HFFc6 (cell line): ENCODE results near the gene LMCD1. TPM values are rescaled to one million over a fixed set of nuclear protein-coding genes. Genes with fewer than 3 reads are reported as not detected.

Experiments used
- DNase-seq: peaks from one replicate; pipeline ENCODE4 v3.0.0-alpha.2; 2018
- H3K27ac Mint-ChIP-seq: 2 replicates; pipeline ENCODE4 v1.8.0; 2020; ENCODE audit warnings: mild to moderate bottlenecking, mixed read lengths
- H3K27me3 Mint-ChIP-seq: 2 replicates; pipeline ENCODE4 v1.8.0; 2021; ENCODE audit warnings: mild to moderate bottlenecking, moderate library complexity, mixed read lengths; ENCODE audit not compliant: insufficient read depth
- H3K36me3 Mint-ChIP-seq: 2 replicates; pipeline ENCODE4 v1.8.0; 2021; ENCODE audit warnings: low read depth, mixed read lengths
- H3K4me1 Mint-ChIP-seq: 2 replicates; pipeline ENCODE4 v1.8.0; 2020; ENCODE audit warnings: low read depth, mixed read lengths
- H3K4me3 Mint-ChIP-seq: 2 replicates; pipeline ENCODE4 v1.8.0; 2020; ENCODE audit warnings: mild to moderate bottlenecking, moderate library complexity, mixed read lengths
- H3K9me3 Mint-ChIP-seq: 2 replicates; pipeline ENCODE4 v1.8.0; 2020; ENCODE audit warnings: mild to moderate bottlenecking, mixed read lengths
- total RNA-seq, 6 experiments: library from RNA; stranded (reverse); fragmentation: NEBNext Ultra II Directional; extraction: Animal tissue kit (Norgen Biotek cat#: 25700); gene quantifications; 2 replicates in 1 of 6; 3 replicates in 5 of 6; pipeline ENCODE4 v1.2.3, GENCODE V29; 2021
- TF ChIP-seq, protein P1 (sequence below): fragments of 200-600 bp; sonication (generic); IDR thresholded peaks from 2 replicates; pipeline ENCODE4 v1.5.0; 2021; ENCODE audit warnings: antibody characterized with exemption, mild to moderate bottlenecking

The LMCD1 gene
- total RNA-seq, 6 experiments from 2014 or later = 20.1 to 50.6 (median 23.3) TPM

DNA sequence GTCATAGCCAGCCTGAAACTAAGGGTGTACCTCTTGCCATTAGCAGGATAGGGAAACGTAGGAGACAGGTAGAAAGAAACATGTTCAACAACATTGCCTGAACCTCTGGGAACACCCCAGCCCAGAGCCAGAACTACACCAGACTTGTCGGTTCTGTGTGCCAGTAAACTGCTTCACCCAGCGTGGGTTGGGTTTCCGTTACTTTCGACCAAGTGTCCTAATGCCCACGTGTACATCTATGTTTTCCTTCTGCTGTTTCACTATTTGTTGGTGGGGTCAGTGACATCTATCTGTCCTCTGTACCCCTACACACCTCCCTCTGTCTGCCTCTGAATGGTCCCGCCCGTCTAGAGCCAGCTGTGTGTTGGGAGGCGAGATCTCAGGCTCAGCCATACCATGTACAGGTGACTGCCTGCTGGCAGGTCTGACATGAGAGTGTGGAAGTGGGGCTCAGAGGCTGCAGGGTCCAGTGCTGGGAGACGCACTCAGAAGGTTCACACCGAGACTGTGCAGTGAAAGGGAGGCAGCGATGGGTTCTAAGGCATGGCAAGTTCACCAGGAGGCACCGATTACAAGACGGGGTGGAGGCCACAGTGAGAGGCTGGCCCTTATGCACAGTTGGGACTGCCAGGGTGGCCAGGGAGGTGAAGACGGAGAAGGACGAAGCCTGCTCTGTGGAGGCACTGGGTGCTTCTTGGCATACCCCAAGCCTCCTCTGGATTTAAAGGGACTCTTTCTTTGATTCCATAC, 106.6 kb downstream of the LMCD1 start:
- Mint-ChIP-seq H3K27ac (no peak overlapping the region), H3K36me3 (no peaks in the 10 kb centered on the region)

DNA sequence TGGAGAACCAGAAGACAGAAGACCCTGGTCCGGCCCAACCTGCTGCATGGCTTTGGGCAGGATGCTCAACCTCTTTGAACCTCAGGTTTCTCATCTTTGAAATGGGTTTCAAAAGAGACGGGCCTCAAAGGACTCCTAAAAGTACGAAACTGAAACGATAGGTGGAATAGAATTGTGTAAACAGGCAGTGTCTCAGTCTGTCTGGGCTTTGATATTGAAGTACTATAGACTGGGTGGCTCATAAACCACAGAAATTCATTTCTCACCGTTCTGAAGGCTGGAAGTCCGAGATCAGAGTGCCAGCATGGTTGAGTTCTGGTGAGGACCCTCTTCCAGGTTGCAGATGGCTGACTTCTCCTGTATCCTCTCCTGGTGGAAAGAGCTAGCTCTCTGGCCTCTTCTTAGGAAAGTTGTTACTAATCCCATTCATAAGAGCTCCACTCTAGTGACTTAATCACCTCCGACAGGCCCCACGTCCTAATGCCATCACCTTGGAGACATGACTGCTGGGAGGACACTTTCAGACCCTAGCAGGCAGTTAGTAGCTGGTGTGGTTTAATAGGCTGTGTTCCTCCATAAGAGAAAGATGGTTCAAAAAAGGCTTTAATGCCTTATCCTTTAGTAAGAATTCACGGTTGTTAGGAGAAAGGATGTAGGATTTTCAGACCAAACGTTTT, 107.3 kb downstream of the LMCD1 start:
- Mint-ChIP-seq H3K27ac (no peak overlapping the region), H3K36me3 (no peaks in the 10 kb centered on the region)

More for the DNA sequence above, 106.6 kb downstream of the LMCD1 start:
- DNase-seq = no peak
- Mint-ChIP-seq H3K4me1 (peaks cover 15% of the 10 kb centered on the region), H3K9me3 (no peaks in the 10 kb centered on the region), H3K4me3 (no peak overlapping the region), H3K27me3 (peaks cover 2% of the 10 kb centered on the region)
- TF ChIP-seq, protein P1, sequence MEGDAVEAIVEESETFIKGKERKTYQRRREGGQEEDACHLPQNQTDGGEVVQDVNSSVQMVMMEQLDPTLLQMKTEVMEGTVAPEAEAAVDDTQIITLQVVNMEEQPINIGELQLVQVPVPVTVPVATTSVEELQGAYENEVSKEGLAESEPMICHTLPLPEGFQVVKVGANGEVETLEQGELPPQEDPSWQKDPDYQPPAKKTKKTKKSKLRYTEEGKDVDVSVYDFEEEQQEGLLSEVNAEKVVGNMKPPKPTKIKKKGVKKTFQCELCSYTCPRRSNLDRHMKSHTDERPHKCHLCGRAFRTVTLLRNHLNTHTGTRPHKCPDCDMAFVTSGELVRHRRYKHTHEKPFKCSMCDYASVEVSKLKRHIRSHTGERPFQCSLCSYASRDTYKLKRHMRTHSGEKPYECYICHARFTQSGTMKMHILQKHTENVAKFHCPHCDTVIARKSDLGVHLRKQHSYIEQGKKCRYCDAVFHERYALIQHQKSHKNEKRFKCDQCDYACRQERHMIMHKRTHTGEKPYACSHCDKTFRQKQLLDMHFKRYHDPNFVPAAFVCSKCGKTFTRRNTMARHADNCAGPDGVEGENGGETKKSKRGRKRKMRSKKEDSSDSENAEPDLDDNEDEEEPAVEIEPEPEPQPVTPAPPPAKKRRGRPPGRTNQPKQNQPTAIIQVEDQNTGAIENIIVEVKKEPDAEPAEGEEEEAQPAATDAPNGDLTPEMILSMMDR = no peak

DNA sequence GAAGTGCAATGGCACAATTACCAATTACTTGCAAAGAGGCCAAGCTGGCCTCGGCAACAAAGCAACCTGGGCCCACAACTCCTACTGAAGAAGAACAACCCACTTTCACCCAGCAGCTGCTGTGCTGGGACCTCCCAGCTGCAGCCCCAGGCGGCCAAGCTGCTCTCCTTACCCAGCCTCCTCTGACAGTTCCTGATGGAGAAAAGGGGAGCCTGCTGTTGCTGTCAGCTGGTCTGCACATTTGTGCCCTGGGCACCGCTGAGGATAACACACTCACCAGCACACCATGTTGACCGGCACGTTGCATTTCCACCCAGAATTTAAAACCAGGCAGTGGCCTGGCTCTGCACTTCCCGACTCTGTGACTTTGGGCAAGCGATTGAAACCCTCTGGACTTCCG, 109.3 kb downstream of the LMCD1 start:
- Mint-ChIP-seq H3K27me3 (peaks cover 2% of the 10 kb centered on the region), H3K27ac (no peak overlapping the region), H3K4me1 (peaks cover 15% of the 10 kb centered on the region), H3K4me3 (no peak overlapping the region), H3K9me3 (no peaks in the 10 kb centered on the region), H3K36me3 (no peaks in the 10 kb centered on the region)
- TF ChIP-seq, protein P1 = no peak
- DNase-seq = no peak

More for the DNA sequence above, 107.3 kb downstream of the LMCD1 start:
- H3K4me1 Mint-ChIP-seq = peaks cover 15% of the 10 kb centered on the region
- no peaks in the 10 kb centered on the region for H3K9me3 Mint-ChIP-seq
- no peak for DNase-seq
- TF ChIP-seq, protein P1 = no peak
- H3K27me3 Mint-ChIP-seq = peaks cover 2% of the 10 kb centered on the region
- no peak overlapping the region for H3K4me3 Mint-ChIP-seq

DNA sequence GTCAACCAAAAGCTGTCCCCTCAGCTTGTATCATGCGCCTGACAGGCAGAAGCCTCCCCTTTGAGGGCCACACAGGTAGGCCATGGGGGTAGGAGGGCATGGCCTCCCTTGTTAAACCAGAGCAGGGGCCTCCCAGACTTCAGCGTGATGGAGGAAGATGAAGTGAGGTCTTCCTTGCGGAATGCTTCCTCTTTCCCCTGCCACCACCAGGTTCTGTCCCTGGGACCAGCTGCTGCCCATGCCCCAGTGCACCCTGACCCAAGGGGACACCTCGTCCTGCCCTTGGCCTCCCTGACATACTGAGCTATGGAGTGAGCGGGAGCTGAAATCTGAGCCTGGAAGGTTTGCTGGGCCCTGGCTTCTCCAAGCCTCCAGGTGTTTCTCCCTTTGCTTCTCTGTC, 116.3 kb downstream of the LMCD1 start:
- peaks cover 33% of the 10 kb centered on the region for H3K4me1 Mint-ChIP-seq
- H3K27me3 Mint-ChIP-seq = no peaks in the 10 kb centered on the region
- TF ChIP-seq, protein P1 = no peak
- no peak overlapping the region for H3K4me3 Mint-ChIP-seq
- H3K27ac Mint-ChIP-seq = no peak overlapping the region
- no peak for DNase-seq
- H3K9me3 Mint-ChIP-seq = no peaks in the 10 kb centered on the region
- H3K36me3 Mint-ChIP-seq = no peaks in the 10 kb centered on the region

DNA sequence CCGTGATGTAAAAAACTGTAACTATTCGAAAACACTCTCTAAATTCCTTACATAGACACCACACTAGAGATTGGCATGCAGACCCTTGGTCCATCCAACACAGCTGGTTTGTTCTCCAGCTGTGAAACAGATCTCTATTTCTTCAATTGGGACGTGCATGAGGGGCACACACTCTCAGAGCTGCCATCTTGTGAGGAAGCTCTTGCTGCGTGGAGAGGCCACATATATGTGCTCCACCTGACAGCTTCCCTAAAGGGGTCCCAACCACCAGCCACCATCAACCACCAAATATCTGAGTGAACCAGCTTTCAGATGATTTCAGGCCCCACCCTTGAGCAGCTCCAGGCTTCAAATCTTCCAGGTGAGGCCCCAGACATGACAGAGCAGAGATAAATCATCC, 117.3 kb downstream of the LMCD1 start:
- no peak overlapping the region for H3K4me3 Mint-ChIP-seq
- no peak overlapping the region for H3K27ac Mint-ChIP-seq
- DNase-seq = no peak
- no peaks in the 10 kb centered on the region for H3K36me3 Mint-ChIP-seq
- no peaks in the 10 kb centered on the region for H3K9me3 Mint-ChIP-seq
- H3K4me1 Mint-ChIP-seq = peaks cover 36% of the 10 kb centered on the region
- TF ChIP-seq, protein P1 = no peak
- H3K27me3 Mint-ChIP-seq = no peaks in the 10 kb centered on the region
